NB4 (cell line): Measurements from ENCODE around the gene SLC12A1.

Experiments
- DNase-seq: peaks from one replicate; pipeline ENCODE4 v3.0.0; 2010; ENCODE audit warnings: low read depth
- H3K4me3 ChIP-seq: one replicate; pipeline ENCODE4 v1.5.1; 2011; ENCODE audit warnings: mild to moderate bottlenecking, low read depth, low read length, moderate library complexity
- CTCF ChIP-seq: IDR thresholded peaks from one replicate; pipeline ENCODE4 v1.5.1; 2012; ENCODE audit warnings: low read depth, low read length
- MAX ChIP-seq: IDR thresholded peaks from 2 replicates; pipeline ENCODE4 v1.6.1; 2011; ENCODE audit warnings: low read depth, low read length
- MYC ChIP-seq: IDR thresholded peaks from 2 replicates; pipeline ENCODE4 v1.6.1; 2011; ENCODE audit warnings: low read depth, low read length
- POLR2A ChIP-seq: IDR thresholded peaks from 2 replicates; pipeline ENCODE4 v1.6.1; 2011; ENCODE audit warnings: mild to moderate bottlenecking; ENCODE audit not compliant: insufficient read length; ENCODE audit errors: extremely low read depth

The SLC12A1 gene

DNA sequence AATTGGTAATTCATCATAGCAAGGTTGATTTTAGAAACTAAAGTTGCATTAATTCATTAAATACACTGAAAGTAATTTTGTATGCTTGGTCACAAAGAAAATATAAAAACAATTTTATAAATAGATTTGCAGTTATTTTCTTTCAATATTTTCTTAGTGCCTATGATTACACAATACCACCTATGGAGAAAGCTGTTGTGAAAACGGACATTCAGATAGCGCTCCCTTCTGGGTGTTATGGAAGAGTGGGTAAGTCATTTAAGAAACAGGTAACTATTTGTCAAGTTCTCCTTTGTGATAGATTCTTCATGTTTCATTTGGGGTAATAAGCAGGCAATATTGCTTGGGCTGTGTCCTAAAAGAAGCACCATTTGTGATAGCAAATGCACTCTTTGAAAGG, 128.2 kb downstream of the SLC12A1 start:
- H3K4me3 ChIP-seq = peak overlapping the region; percentile 99
- TF ChIP-seq CTCF = peak; percentile 30
- no peak for TF ChIP-seq MYC
- peak; percentile 63 for DNase-seq

GRCh38 chr15:48336940-48337339, 130.8 kb downstream of the SLC12A1 start:
- H3K4me3 ChIP-seq = no peak overlapping the region
- TF ChIP-seq MAX (no peak), CTCF (peak; percentile 42), POLR2A (no peak), MYC (no peak)
- peak; percentile 36 for DNase-seq

GRCh38 chr15:48337607-48338006, 131.5 kb downstream of the SLC12A1 start:
- no peak overlapping the region for H3K4me3 ChIP-seq
- TF ChIP-seq MYC = no peak
- TF ChIP-seq CTCF = no peak
- no peak for TF ChIP-seq POLR2A
- no peak for TF ChIP-seq MAX
- no peak for DNase-seq

DNA sequence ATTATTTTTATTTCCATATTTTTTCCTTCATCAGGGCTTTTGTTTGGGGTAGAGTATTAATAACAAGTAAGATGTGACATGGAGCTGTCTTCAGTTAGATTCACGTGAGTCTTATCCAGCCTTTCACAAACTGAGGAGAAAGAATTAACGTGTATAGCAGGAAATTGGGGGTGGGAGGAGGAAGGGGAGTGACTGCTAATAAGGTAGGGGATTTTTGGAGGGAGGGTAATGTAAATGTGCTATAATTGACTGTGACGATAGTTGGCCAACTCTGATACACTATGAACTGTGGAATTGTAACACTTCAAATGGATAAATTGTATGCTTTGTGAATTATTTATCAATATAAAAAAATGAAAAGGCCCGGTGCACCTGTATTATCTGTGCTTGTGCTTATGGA, 134.0 kb downstream of the SLC12A1 start:
- TF ChIP-seq MYC (no peak), POLR2A (no peak), MAX (no peak), CTCF (no peak)
- DNase-seq = no peak
- no peak overlapping the region for H3K4me3 ChIP-seq

GRCh38 chr15:48343865-48344264, 137.8 kb downstream of the SLC12A1 start:
- DNase-seq = no peak

More at GRCh38 chr15:48343865-48344264, 137.8 kb downstream of the SLC12A1 start:
- H3K4me3 ChIP-seq = no peak overlapping the region
- TF ChIP-seq MYC (no peak), POLR2A (no peak), MAX (no peak), CTCF (no peak)
